Omental fat pad (tissue), 4 donors: ENCODE results near the gene IL25. TPM values are rescaled to one million over a fixed set of nuclear protein-coding genes. Genes with fewer than 3 reads are reported as not detected.
"Not testable (repeated sequence)": the region's sequence is repeated elsewhere in the genome, so short reads cannot be mapped to it uniquely, and the experiment has no call there.

Source experiments
- ATAC-seq: fragments of 150-250 bp; one replicate; pipeline ENCODE4 v1.9.1; 2016; ENCODE audit warnings: mild to moderate bottlenecking, moderate library complexity; ENCODE audit not compliant: low FRiP score
- DNase-seq: peaks from one replicate; pipeline ENCODE4 v3.0.0-alpha.2; 2019; ENCODE audit warnings: low spot score
- CTCF ChIP-seq, 3 donors: fragments of 450-650 bp; IDR thresholded peaks; one replicate each; pipeline ENCODE4 v1.5.1; 2016 to 2017; ENCODE audit warnings: antibody characterized with exemption in 3 of 3, mild to moderate bottlenecking in 3 of 3, moderate library complexity in 2 of 3
- total RNA-seq, 4 donors: library from RNA; depleted of rRNA; stranded (reverse); fragments of >200 nt; gene quantifications; one replicate each; pipeline ENCODE4 v1.1.0, GENCODE V29; 2016

The IL25 gene
- total RNA-seq, 4 donors from 2014 or later, result not detected

- no peak for ATAC-seq
- DNase-seq, result no peak
- no peak for TF ChIP-seq CTCF (IDR thresholded peaks at IDR 0.05)
These were observed 39.2 kb downstream of the IL25 start for GRCh38 chr14:23411563-23412525.

GRCh38 chr14:23413681-23414080 is 41.1 kb downstream of the IL25 start:
- DNase-seq, result no peak
- ATAC-seq, result no peak
- no peak for TF ChIP-seq CTCF (IDR thresholded peaks at IDR 0.05)

- no peak for DNase-seq
- TF ChIP-seq CTCF (IDR thresholded peaks at IDR 0.05), result no peak
- ATAC-seq, result no peak
These were observed 41.6 kb downstream of the IL25 start for GRCh38 chr14:23414254-23414653.

- ATAC-seq (no peak), DNase-seq (no peak)
- no peak for TF ChIP-seq CTCF (IDR thresholded peaks at IDR 0.05)
These were observed 42.6 kb downstream of the IL25 start for GRCh38 chr14:23414906-23415820.

GRCh38 chr14:23415821-23416778 is 43.5 kb downstream of the IL25 start:
- TF ChIP-seq CTCF (IDR thresholded peaks at IDR 0.05), result no peak
- ATAC-seq (no peak), DNase-seq (no peak)

- TF ChIP-seq CTCF (IDR thresholded peaks at IDR 0.05), result no peak
- ATAC-seq (no peak), DNase-seq (no peak)
These were observed 44.2 kb downstream of the IL25 start for GRCh38 chr14:23416801-23417200.

GRCh38 chr14:23417269-23417668 is 44.7 kb downstream of the IL25 start:
- ATAC-seq, DNase-seq: not testable (repeated sequence)
